GM23338 (cell line): Measurements from ENCODE around the gene ESYT2. TPM values are rescaled to one million over a fixed set of nuclear protein-coding genes. Genes with fewer than 3 reads are reported as not detected.

Source experiments
- ATAC-seq: fragments of 200-7000 bp; cut with Tn5 transposase; 3 replicates; pipeline ENCODE4 v1.9.1; 2020
- DNase-seq: peaks from one replicate; pipeline ENCODE4 v3.0.0-alpha.2; 2015; ENCODE audit warnings: low spot score
- H2AFZ ChIP-seq: fragments of 200-600 bp; sonication (generic); 2 replicates; pipeline ENCODE4 v1.8.0; 2016; ENCODE audit warnings: antibody characterized with exemption, mild to moderate bottlenecking, moderate library complexity
- H3F3A ChIP-seq: fragments of 200-600 bp; sonication (generic); replicated peaks from 2 replicates; pipeline ENCODE4 v1.8.0; 2017; ENCODE audit warnings: antibody characterized with exemption, mixed run types, low read depth
- H3K27ac ChIP-seq: fragments of 200-600 bp; sonication (generic); 2 replicates; pipeline ENCODE4 v1.6.1; 2016; ENCODE audit warnings: low read depth
- H3K27me3 ChIP-seq: fragments of 200-600 bp; sonication (generic); 2 replicates; pipeline ENCODE4 v1.8.0; 2016; ENCODE audit warnings: mild to moderate bottlenecking, mixed run types, moderate library complexity; ENCODE audit not compliant: insufficient read depth
- H3K36me3 ChIP-seq: fragments of 200-600 bp; sonication (generic); 2 replicates; pipeline ENCODE4 v1.8.0; 2016; ENCODE audit warnings: mild to moderate bottlenecking; ENCODE audit not compliant: insufficient read depth
- H3K4me1 ChIP-seq: fragments of 200-600 bp; sonication (generic); 2 replicates; pipeline ENCODE4 v1.8.0; 2016; ENCODE audit warnings: mild to moderate bottlenecking, moderate library complexity; ENCODE audit not compliant: insufficient read depth
- H3K4me2 ChIP-seq: fragments of 200-600 bp; sonication (generic); 2 replicates; pipeline ENCODE4 v1.7.1; 2017; ENCODE audit warnings: mixed run types
- H3K4me3 ChIP-seq: fragments of 200-600 bp; sonication (generic); 2 replicates; pipeline ENCODE4 v1.6.1; 2016; ENCODE audit warnings: mixed run types
- H3K79me2 ChIP-seq: fragments of 200-600 bp; sonication (generic); replicated peaks from 2 replicates; pipeline ENCODE4 v1.8.0; 2017; ENCODE audit warnings: mild to moderate bottlenecking; ENCODE audit not compliant: insufficient read depth
- H3K9me2 ChIP-seq: fragments of 200-600 bp; sonication (generic); 2 replicates; pipeline ENCODE4 v1.8.0; 2017; ENCODE audit not compliant: insufficient read depth
- H4K20me1 ChIP-seq: fragments of 200-600 bp; sonication (generic); replicated peaks from 2 replicates; pipeline ENCODE4 v1.8.0; 2017; ENCODE audit warnings: mild to moderate bottlenecking; ENCODE audit not compliant: insufficient read depth
- H3K27ac Mint-ChIP-seq: 2 replicates; pipeline ENCODE4 v1.8.0; 2020; ENCODE audit warnings: inconsistent platforms, mild to moderate bottlenecking, moderate library complexity, mixed read lengths
- H3K27me3 Mint-ChIP-seq: 3 replicates; pipeline ENCODE4 v1.8.0; 2022; ENCODE audit warnings: low read depth, mild to moderate bottlenecking, moderate library complexity, mixed read lengths, inconsistent platforms; ENCODE audit not compliant: insufficient read depth, poor library complexity
- H3K36me3 Mint-ChIP-seq: 3 replicates; pipeline ENCODE4 v1.8.0; 2021; ENCODE audit warnings: low read depth, mild to moderate bottlenecking, inconsistent platforms, moderate library complexity, mixed read lengths
- H3K4me1 Mint-ChIP-seq: 3 replicates; pipeline ENCODE4 v1.8.0; 2020; ENCODE audit warnings: mild to moderate bottlenecking, inconsistent platforms, mixed read lengths
- H3K4me3 Mint-ChIP-seq: 3 replicates; pipeline ENCODE4 v1.8.0; 2021; ENCODE audit warnings: moderate library complexity, mild to moderate bottlenecking, inconsistent platforms, mixed read lengths
- H3K9me3 Mint-ChIP-seq: 3 replicates; pipeline ENCODE4 v1.8.0; 2020; ENCODE audit warnings: moderate library complexity, mild to moderate bottlenecking, inconsistent platforms, mixed read lengths
- CREB1 ChIP-seq: fragments of 250-450 bp; sonication (Bioruptor Pico); IDR thresholded peaks from 2 replicates; pipeline ENCODE4 v1.5.0; 2020; ENCODE audit warnings: low read depth, mild to moderate bottlenecking, moderate library complexity
- CTCF ChIP-seq, 2 experiments: fragments of 200-600 bp in 1 of 2; sonication (generic) in 1 of 2; conservative IDR thresholded peaks; 2 replicates each; pipeline versions ENCODE4 v1.5.1 to v1.6.1; 2016 to 2017; ENCODE audit warnings: antibody characterized with exemption in 2 of 2, low read depth in 2 of 2, mild to moderate bottlenecking in 2 of 2, moderate library complexity in 1 of 2
- EZH2 ChIP-seq: fragments of 200-600 bp; sonication (generic); IDR thresholded peaks from one replicate; pipeline ENCODE4 v1.8.0; 2017; ENCODE audit warnings: antibody characterized with exemption, mild to moderate bottlenecking, low read depth; ENCODE audit not compliant: unreplicated experiment
- EZH2phosphoT487 ChIP-seq: fragments of 200-600 bp; sonication (generic); IDR thresholded peaks from one replicate; pipeline ENCODE4 v1.8.1; 2018; ENCODE audit warnings: antibody characterized with exemption; ENCODE audit not compliant: unreplicated experiment
- JUNB ChIP-seq: IDR thresholded peaks from one replicate; pipeline ENCODE4 v1.6.1; 2016; ENCODE audit warnings: antibody characterized with exemption; ENCODE audit not compliant: unreplicated experiment
- NANOG ChIP-seq: IDR thresholded peaks from 2 replicates; pipeline ENCODE4 v1.6.1; 2016; ENCODE audit warnings: antibody characterized with exemption, borderline replicate concordance
- POLR2AphosphoS5 ChIP-seq: IDR thresholded peaks from 2 replicates; pipeline ENCODE4 v1.6.1; 2016; ENCODE audit warnings: antibody characterized with exemption, low read depth
- STAT1 ChIP-seq: IDR thresholded peaks from one replicate; pipeline ENCODE4 v1.6.1; 2016; ENCODE audit warnings: antibody characterized with exemption; ENCODE audit not compliant: unreplicated experiment
- ZNF114 ChIP-seq: fragments of 250-450 bp; sonication (Bioruptor Pico); IDR thresholded peaks from 2 replicates; pipeline ENCODE4 v1.5.0; 2020; ENCODE audit warnings: mild to moderate bottlenecking, moderate library complexity
- ZNF331 ChIP-seq: fragments of 250-450 bp; sonication (Bioruptor Pico); IDR thresholded peaks from 2 replicates; pipeline ENCODE4 v1.5.0; 2020; ENCODE audit warnings: low read depth, mild to moderate bottlenecking, moderate library complexity
- ZNF462 ChIP-seq: fragments of 250-450 bp; sonication (Bioruptor Pico); IDR thresholded peaks from 2 replicates; pipeline ENCODE4 v1.5.0; 2020; ENCODE audit warnings: mild to moderate bottlenecking, moderate library complexity
- polyA plus RNA-seq: library from polyadenylated mRNA; unstranded; fragments of >200 nt; fragmentation: Nextera tagmentation; extraction: Ambion mirVana; gene quantifications from 2 replicates; pipeline ENCODE4 v1.2.1, GENCODE V29; 2016
- total RNA-seq: library from RNA; depleted of rRNA; stranded (reverse); fragments of >200 nt; shearing (Covaris generic); gene quantifications from 2 replicates; pipeline ENCODE4 v1.2.3, GENCODE V29; 2014
- TF ChIP-seq, protein P1 (sequence below): IDR thresholded peaks from one replicate; pipeline ENCODE4 v1.6.1; 2018; ENCODE audit warnings: antibody characterized with exemption; ENCODE audit not compliant: unreplicated experiment
- TF ChIP-seq, protein P2 (sequence below): IDR thresholded peaks from 2 replicates; pipeline ENCODE4 v1.6.1; 2016; ENCODE audit warnings: antibody characterized with exemption

The ESYT2 gene
- total and polyA plus RNA-seq, 2 experiments from 2014 or later: 9.6 to 52.7 TPM

DNA sequence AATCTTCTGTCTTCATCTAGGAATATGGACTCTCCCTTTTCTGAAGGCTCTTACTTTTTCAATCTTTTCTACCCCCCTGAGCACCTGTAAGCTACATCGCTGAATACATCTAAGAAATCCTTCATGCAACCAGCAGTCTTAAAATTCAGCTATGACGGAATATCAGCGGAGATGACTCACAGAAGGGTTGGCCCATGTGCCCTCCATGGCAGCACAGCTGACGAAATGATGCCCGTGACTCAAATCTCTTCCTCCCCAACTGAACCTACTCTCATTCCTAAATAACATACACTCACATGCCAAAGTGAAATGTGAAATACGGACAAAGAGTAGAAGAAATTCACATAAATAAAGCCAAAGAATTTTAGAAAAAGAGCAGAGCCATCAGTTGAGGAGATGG lies 94.4 kb downstream of the ESYT2 start:
- DNase-seq (no peak), ATAC-seq (no peak)
- H3F3A ChIP-seq: 0 out of 2 replicates have a peak, but pooled peaks cover 4% of the 10 kb centered on the region
- TF ChIP-seq CREB1: no peak
- no peak for TF ChIP-seq ZNF331 (CRISPR knock-in tag)
- TF ChIP-seq, protein P1, sequence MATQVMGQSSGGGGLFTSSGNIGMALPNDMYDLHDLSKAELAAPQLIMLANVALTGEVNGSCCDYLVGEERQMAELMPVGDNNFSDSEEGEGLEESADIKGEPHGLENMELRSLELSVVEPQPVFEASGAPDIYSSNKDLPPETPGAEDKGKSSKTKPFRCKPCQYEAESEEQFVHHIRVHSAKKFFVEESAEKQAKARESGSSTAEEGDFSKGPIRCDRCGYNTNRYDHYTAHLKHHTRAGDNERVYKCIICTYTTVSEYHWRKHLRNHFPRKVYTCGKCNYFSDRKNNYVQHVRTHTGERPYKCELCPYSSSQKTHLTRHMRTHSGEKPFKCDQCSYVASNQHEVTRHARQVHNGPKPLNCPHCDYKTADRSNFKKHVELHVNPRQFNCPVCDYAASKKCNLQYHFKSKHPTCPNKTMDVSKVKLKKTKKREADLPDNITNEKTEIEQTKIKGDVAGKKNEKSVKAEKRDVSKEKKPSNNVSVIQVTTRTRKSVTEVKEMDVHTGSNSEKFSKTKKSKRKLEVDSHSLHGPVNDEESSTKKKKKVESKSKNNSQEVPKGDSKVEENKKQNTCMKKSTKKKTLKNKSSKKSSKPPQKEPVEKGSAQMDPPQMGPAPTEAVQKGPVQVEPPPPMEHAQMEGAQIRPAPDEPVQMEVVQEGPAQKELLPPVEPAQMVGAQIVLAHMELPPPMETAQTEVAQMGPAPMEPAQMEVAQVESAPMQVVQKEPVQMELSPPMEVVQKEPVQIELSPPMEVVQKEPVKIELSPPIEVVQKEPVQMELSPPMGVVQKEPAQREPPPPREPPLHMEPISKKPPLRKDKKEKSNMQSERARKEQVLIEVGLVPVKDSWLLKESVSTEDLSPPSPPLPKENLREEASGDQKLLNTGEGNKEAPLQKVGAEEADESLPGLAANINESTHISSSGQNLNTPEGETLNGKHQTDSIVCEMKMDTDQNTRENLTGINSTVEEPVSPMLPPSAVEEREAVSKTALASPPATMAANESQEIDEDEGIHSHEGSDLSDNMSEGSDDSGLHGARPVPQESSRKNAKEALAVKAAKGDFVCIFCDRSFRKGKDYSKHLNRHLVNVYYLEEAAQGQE: no peak
- no peak for TF ChIP-seq NANOG
- no peak for TF ChIP-seq JUNB
- no peak for TF ChIP-seq POLR2AphosphoS5
- TF ChIP-seq ZNF462 (CRISPR knock-in tag): no peak
- no peak for TF ChIP-seq EZH2phosphoT487
- TF ChIP-seq, protein P2, sequence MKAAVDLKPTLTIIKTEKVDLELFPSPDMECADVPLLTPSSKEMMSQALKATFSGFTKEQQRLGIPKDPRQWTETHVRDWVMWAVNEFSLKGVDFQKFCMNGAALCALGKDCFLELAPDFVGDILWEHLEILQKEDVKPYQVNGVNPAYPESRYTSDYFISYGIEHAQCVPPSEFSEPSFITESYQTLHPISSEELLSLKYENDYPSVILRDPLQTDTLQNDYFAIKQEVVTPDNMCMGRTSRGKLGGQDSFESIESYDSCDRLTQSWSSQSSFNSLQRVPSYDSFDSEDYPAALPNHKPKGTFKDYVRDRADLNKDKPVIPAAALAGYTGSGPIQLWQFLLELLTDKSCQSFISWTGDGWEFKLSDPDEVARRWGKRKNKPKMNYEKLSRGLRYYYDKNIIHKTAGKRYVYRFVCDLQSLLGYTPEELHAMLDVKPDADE: no peak
- TF ChIP-seq STAT1: no peak
- no peak for TF ChIP-seq CTCF (conservative IDR thresholded peaks at IDR 0.05; ENCODE audit: low read depth in 2 of 2)
- TF ChIP-seq ZNF114 (CRISPR knock-in tag): no peak
- TF ChIP-seq EZH2: no peak
- 0 out of 2 replicates have a peak overlapping the region, but pooled peaks have one; percentile 16 for H3K27ac Mint-ChIP-seq
- no peak overlapping the region for H3K4me3 Mint-ChIP-seq
- H4K20me1 ChIP-seq: no peaks in the 10 kb centered on the region; the same call in 1 of the 2 replicates
- H3K4me1 ChIP-seq: peaks cover 9% of the 10 kb centered on the region
- peaks cover 26% of the 10 kb centered on the region for H3K4me1 Mint-ChIP-seq
- no peaks in the 10 kb centered on the region for H3K9me3 Mint-ChIP-seq
- no peak overlapping the region for H3K27ac ChIP-seq
- no peaks in the 10 kb centered on the region for H3K27me3 ChIP-seq
- H3K4me2 ChIP-seq: no peak overlapping the region
- no peak overlapping the region for H2AFZ ChIP-seq
- no peak overlapping the region for H3K4me3 ChIP-seq
- H3K9me2 ChIP-seq: no peaks in the 10 kb centered on the region
- H3K36me3 ChIP-seq: no peaks in the 10 kb centered on the region
- H3K27me3 Mint-ChIP-seq: no peaks in the 10 kb centered on the region
- no peaks in the 10 kb centered on the region for H3K79me2 ChIP-seq
- H3K36me3 Mint-ChIP-seq: peaks cover 28% of the 10 kb centered on the region
